Fibroblast of pulmonary artery (primary cell): ENCODE measurements around the gene C9orf57.
"Not testable (repeated sequence)": the region's sequence is repeated elsewhere in the genome, so short reads cannot be mapped to it uniquely, and the experiment has no call there.

Experiments
- DNase-seq: peaks from one replicate; pipeline ENCODE4 v3.0.0-alpha.2; 2010; ENCODE audit warnings: low read depth
- H3K4me3 ChIP-seq: replicated peaks from 2 replicates; pipeline ENCODE4 v1.5.1; 2011; ENCODE audit warnings: low read depth, mild to moderate bottlenecking, control low read depth, low read length, moderate library complexity
- TF ChIP-seq, protein P1 (sequence below): IDR thresholded peaks from 2 replicates; pipeline ENCODE4 v1.5.1; 2011; ENCODE audit warnings: mild to moderate bottlenecking, control low read depth, low read length, inconsistent platforms; ENCODE audit errors: missing control alignments

The C9orf57 gene

DNA sequence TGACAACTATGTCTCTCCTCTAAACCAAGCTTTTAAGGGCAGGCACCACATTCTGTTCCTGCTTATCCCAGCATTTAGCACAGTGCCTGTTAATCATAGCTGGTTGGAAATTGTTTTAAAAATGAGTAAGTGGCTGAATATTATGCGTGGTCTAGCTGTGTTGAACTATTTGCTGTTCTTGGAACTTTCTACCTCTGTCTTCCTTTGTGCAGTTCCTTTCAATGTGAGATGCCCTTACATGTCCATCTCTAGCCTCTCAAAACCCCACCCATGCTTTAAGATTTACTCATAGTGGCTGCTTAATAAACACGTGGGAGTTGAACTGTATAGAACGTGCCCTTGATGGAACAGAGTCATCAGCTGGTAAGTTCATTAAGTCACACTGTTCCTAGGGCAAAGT lies 34.5 kb downstream of the C9orf57 start:
- TF ChIP-seq, protein P1, sequence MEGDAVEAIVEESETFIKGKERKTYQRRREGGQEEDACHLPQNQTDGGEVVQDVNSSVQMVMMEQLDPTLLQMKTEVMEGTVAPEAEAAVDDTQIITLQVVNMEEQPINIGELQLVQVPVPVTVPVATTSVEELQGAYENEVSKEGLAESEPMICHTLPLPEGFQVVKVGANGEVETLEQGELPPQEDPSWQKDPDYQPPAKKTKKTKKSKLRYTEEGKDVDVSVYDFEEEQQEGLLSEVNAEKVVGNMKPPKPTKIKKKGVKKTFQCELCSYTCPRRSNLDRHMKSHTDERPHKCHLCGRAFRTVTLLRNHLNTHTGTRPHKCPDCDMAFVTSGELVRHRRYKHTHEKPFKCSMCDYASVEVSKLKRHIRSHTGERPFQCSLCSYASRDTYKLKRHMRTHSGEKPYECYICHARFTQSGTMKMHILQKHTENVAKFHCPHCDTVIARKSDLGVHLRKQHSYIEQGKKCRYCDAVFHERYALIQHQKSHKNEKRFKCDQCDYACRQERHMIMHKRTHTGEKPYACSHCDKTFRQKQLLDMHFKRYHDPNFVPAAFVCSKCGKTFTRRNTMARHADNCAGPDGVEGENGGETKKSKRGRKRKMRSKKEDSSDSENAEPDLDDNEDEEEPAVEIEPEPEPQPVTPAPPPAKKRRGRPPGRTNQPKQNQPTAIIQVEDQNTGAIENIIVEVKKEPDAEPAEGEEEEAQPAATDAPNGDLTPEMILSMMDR, result no peak
- no peak for DNase-seq
- no peak overlapping the region for H3K4me3 ChIP-seq

DNA sequence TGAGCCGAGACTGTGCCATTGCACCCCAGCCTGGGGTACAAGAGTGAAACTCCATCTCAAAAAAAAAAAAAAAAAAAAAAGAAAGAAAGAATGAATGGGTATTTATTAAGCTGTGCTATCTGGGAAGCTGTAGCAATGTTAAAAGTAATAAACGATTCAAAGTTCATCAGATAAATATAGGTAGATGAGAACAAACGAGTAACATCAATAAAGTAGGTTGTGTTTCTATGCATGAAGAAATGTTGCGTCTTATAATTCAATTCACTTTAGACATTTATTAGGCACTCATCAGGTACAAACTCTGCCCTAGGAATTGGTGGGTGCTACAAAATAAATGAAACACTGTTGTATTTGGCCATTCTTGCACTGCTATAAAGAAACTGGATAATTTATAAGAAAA lies 36.8 kb downstream of the C9orf57 start:
- DNase-seq, result no peak
- H3K4me3 ChIP-seq, result no peak overlapping the region
- TF ChIP-seq, protein P1, result no peak

DNA sequence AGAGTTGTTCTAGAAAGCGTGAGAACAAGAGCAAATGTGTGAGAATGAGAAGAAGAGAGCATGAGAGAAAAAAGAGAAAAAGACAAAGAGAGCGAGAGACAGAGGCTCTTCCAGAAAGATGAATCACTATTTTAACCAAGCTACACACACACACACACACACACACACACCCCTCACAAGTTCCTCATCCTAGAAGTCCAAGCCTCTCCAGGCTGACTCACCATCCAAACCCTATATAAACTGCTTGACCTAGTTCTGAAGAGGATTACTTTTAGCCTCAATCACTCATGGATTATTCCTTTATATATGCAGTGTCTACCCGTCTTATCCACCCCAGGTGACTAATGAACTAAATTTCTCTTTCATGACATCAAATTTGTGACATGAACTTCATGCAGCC lies 37.6 kb downstream of the C9orf57 start:
- no peak overlapping the region for H3K4me3 ChIP-seq
- TF ChIP-seq, protein P1, result no peak
- DNase-seq, result peak; percentile 39

- TF ChIP-seq, protein P1, result no peak
- no peak overlapping the region for H3K4me3 ChIP-seq
- DNase-seq, result no peak
Measured at GRCh38 chr9:72013292-72013760, 47.1 kb downstream of the C9orf57 start.

DNA sequence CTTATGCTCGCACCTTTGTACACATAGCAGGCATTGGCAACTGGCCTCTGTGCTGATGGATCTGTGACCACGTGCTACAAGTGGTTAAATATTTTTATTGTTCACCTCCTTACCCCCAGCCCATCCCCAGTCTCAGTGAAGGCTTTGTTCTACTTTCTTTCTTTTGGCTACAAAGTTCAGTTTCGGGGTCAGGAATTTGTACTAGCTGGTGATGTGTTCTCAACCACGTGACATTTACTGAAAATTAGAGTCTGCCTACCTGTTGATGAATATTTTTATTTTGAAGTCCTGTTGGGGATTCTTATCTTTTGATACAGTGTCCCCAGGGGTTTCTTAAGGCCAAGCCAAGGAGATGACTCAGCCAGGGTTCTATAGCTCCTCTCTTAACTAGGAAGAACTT lies 47.8 kb downstream of the C9orf57 start:
- TF ChIP-seq, protein P1, result no peak
- no peak for DNase-seq
- H3K4me3 ChIP-seq, result no peak overlapping the region

DNA sequence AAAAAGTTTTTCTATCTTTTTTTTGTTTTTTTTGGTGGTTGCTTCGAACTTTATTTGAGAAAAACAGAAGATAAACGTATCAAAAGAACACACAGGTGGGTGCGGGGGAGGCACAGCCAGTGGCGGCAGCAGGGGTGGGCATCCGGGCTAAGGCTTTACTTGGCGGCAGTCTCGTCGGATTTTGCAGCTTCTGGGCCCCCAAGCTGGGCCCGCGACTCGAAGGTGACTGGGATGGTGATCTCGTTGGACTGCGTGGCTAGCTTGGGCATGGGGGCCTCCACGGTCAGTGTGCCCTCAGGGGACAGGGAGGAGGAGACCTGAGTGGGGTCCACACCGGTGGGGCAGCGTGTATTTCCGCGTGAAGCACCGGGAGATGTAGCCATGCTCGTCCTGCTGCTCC lies 52.7 kb downstream of the C9orf57 start:
- not testable (repeated sequence) for H3K4me3 ChIP-seq, DNase-seq

- H3K4me3 ChIP-seq, result no peak overlapping the region
- DNase-seq, result no peak
- TF ChIP-seq, protein P1, result no peak
Measured at GRCh38 chr9:72006501-72006900, 53.9 kb downstream of the C9orf57 start.
